GM23248 (cell line): ENCODE results near the gene SIX2.

Source experiments
- EZH2 ChIP-seq: fragments of 200-600 bp; sonication (generic); IDR thresholded peaks from 2 replicates; pipeline ENCODE4 v1.6.1; 2018; ENCODE audit warnings: antibody characterized with exemption, mild to moderate bottlenecking; ENCODE audit not compliant: insufficient read depth, poor library complexity, severe bottlenecking
- EZH2phosphoT487 ChIP-seq: fragments of 200-600 bp; sonication (generic); IDR thresholded peaks from 2 replicates; pipeline ENCODE4 v1.6.1; 2018; ENCODE audit warnings: antibody characterized with exemption, moderate library complexity, mild to moderate bottlenecking, low read depth; ENCODE audit not compliant: insufficient read depth

GRCh38 chr2:45008296-45009129 is 739 bp downstream of the SIX2 start:
- TF ChIP-seq EZH2 (no peak), EZH2phosphoT487 (no peak)
